Colon (tissue), 2 donors: ENCODE measurements around the gene SSC5D.
"Not testable (repeated sequence)": the region's sequence is repeated elsewhere in the genome, so short reads cannot be mapped to it uniquely, and the experiment has no call there.

ENCODE experiments used
- FAIRE-seq: peaks from 2 replicates; lab custom pipeline; 2012; peaks lifted over from hg19 to GRCh38; lab: Jason Lieb, UNC
- donor health status: control.
- donor health status: control.

The SSC5D gene

GRCh38 chr19:55488986-55489710 is 912 bp downstream of the SSC5D start:
- no peak for FAIRE-seq

DNA sequence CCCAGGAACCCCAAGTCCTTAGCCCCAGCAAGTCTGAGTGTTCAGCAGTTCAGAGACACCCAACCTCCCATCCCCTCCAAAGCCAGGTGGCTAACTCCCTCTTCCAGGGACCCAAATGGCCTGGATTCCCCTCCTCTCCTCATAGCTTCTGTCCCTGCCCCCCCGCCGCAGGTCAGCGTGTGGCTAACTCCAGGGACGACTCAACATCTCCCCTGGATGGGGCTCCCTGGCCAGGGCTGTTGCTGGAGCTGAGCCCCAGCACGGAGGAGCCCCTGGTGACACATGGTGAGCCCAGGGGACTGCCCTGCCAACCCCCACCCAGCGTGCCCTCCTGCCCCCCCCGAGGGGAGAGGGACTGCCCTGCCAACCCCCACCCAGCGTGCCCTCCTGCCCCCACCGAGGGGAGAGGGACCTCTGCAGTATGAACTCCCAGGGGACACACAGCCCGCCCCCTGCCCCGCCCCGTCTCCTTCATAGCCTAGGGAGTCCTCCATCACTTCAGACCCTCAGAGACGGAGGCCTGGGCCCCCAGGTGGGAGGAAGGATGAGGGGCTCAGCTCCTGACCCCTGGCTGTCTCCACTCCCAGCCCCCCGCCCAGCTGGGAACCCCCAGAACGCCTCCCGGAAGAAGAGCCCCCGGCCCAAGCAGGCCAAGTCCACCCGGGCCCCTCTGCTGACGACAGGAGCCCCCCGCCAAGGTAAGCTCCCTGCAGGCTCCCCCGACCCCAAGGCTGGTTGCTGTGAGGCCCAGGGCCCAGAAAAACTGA is 1.7 kb downstream of the SSC5D start:
- FAIRE-seq, result no peak

GRCh38 chr19:55490478-55491432 is 2.5 kb downstream of the SSC5D start:
- no peak for FAIRE-seq

GRCh38 chr19:55491546-55492360 is 3.5 kb downstream of the SSC5D start:
- FAIRE-seq, result no peak

- no peak for FAIRE-seq
These were observed 4.2 kb downstream of the SSC5D start for GRCh38 chr19:55492362-55492944.

DNA sequence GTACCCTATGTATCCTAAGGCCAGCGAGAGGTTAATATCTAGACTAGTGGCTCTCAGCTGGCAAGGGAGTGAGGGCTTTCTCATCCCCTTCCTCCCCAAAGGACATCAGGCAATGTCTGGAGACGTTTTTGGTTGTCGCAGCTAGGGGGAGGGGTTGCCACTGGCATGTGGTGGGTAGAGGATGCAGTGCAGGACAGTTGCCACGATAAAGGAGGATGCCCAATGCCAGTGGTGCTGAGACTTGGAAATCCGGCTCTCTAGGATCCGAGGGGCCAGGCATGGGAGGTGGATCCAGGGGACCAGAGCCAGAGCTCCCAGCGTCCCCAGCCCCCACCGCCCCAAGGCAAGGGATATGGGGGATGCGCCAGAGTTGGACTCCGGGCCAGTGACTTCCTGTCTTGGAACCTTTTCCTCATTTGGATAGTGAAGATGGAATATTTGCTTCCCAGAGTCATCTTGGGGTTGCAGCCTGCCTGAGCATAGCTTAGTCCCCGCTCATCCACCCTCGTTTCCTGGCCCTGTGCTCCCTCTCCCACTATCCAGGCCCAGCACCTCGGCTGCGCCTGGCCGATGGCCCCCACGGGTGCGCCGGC is 4.9 kb downstream of the SSC5D start:
- no peak for FAIRE-seq

DNA sequence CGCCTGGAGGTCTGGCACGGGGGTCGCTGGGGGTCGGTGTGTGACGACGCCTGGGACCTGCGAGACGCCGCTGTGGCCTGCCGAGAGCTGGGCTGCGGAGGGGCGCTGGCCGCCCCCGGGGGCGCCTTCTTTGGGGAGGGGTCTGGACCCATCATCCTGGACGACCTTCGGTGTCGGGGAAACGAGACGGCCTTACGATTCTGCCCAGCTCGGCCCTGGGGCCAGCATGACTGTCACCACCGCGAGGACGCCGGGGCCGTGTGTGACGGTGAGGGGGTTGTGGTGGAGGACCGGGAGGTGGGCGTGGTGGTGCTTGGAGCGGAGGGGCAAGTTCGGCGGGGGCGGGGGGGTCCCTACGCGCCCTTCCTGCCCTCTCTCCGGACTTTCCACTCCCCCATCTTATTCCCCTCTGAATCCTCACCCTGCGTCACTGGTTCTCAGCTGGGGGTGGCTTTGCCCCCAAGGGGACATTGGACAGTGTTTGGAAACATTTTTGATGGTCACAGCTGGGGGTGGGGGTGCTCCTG is 5.5 kb downstream of the SSC5D start:
- no peak for FAIRE-seq

DNA sequence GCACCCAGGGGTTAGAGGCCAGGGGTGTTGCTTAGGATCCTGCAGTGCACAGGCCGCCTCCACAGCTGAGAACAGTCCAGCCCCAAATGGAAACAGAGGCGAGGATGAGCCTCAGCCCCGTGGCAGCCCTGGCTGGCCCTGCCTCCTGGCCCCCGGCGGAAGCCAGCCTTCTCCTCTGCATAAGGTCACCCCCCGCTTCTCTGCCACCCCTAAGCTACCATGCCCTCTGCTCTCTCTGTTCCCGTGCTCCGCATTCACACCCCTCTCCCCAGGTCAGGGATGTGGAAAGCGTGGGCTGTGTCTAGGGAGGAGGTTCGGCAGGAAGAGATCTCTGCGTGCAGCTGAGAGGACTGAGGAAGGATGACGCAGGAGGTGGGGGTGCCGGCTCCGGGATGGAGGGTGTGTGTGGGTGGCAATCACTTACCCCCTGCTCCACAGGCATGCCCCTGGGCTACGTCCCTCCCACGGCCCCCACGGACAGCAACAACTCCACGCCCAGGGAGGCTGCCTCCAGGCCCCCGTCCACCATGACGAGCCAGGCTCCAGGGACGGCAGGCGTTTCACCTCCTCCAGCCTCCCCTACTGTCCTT is 6.0 kb downstream of the SSC5D start:
- FAIRE-seq, result no peak

DNA sequence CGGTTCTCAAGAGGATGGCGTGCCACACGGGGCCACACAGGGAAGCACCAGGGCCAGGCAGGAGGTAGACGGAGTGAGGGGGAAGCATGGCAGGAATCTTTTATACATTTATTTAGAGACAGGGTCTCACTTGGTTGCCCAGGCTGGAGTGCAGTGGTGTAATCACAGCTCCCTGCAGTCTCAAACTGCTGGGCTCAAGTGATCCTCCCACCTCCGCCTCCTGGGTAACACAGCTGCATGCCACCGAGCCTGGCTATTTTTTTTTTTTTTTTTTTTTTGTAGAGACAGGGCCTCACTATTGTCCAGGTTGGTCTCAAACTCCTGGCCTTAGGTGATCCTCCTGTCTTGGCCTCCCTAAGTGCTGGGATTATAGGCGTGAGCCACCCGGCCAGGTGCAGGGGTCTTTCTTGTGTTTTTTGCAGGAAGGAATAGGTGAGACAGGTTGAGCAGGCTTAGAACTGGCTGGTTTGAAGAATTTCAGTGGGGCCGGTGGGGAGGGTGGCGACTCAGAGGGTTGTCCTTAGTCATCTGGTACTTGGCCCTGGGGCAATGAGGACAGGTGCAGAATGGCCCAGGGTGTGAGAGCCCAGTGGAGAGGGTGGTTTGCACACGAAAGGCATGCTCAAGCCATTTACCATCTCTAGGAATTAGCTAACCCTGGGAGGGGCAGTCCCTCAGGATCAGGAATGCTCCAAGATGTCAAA is 7.6 kb downstream of the SSC5D start:
- FAIRE-seq, result no peak

DNA sequence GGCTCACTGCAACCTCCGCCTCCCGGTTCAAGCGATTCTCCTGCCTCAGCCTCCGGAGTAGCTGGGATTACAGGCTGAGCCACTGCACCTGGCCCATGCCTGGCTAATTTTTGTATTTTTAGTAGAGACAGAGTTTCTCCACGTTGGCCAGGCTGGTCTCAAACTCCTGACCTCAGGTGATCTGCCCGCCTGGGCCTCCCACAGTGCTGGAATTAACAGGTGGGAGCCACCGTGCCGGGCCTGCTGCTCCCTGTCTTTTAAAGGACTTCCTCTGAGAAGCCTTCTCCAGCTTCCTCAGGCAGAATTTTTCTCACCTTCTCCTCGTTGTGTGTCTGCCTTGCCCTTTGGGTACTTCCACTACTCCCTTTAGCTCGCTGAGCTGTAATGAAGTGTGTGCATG is 8.6 kb downstream of the SSC5D start:
- FAIRE-seq, result not testable (repeated sequence)

- no peak for FAIRE-seq
These were observed 9.5 kb downstream of the SSC5D start for GRCh38 chr19:55497763-55498162.

GRCh38 chr19:55498246-55498840 is 10.1 kb downstream of the SSC5D start:
- FAIRE-seq, result no peak

DNA sequence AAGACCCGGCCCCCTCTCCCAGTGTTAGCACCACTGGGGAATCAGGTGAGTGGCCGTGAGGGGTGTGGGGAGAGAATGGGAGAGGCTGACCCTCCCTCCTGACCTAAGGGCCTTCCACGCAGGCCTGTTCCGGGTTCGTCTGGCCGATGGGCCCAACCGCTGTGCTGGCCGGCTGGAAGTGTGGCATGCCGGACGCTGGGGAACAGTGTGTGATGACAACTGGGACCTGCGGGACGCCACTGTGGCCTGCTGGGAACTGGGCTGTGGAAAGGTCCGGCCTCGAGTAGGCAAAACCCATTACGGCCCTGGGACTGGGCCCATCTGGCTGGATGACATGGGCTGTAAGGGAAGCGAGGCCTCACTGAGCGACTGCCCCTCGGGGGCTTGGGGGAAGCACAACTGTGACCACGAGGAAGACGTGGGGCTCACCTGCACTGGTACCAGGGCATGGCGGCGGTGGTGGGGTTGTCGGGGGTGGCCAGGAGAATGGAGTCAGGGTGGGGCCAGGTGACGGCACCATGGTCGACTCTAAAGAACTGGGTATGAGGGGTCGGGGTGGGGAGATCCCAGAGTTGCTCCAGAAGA is 12.2 kb downstream of the SSC5D start:
- FAIRE-seq, result no peak

- FAIRE-seq, result no peak
These were observed 14.1 kb downstream of the SSC5D start for GRCh38 chr19:55502197-55502952.

- FAIRE-seq, result no peak
These were observed 14.9 kb downstream of the SSC5D start for GRCh38 chr19:55503157-55503501.

- no peak for FAIRE-seq
These were observed 15.4 kb downstream of the SSC5D start for GRCh38 chr19:55503502-55504251.

GRCh38 chr19:55504252-55504603 is 16.0 kb downstream of the SSC5D start:
- no peak for FAIRE-seq
